PC-9 (cell line): ENCODE measurements around the gene PPM1F. TPM values are rescaled to one million over a fixed set of nuclear protein-coding genes. Genes with fewer than 3 reads are reported as not detected.

Experiments used
- BruUV-seq: library from RNA; stranded (reverse); fragments of 400-500 nt; replicated peaks from 2 replicates; lab custom pipeline; 2021; lab: Mats Ljungman, UMichigan
- CTCF ChIA-PET: fragments of 300-600 bp; sonication (Branson Sonifier 250); formaldehyde crosslinking; loops from one replicate; lab custom pipeline; 2022; ENCODE audit warnings: antibody characterized with exemption; lab: Charles Lee
- POLR2A ChIA-PET: fragments of 300-600 bp; sonication (Branson Sonifier 250); formaldehyde crosslinking; loops from one replicate; lab custom pipeline; 2022; ENCODE audit warnings: antibody characterized with exemption; ENCODE audit not compliant: unreplicated experiment; lab: Charles Lee
- DNase-seq, 2 experiments: peaks; one replicate each; pipeline versions ENCODE4 v3.0.0 to v3.0.0-alpha.2; 2015 to 2022; ENCODE audit warnings: mixed read lengths in 1 of 2
- H2AFZ ChIP-seq: fragments of 200-600 bp; sonication (generic); 2 replicates; pipeline ENCODE4 v1.8.1; 2017; ENCODE audit warnings: antibody characterized with exemption
- H3F3A ChIP-seq: fragments of 200-600 bp; sonication (generic); 2 replicates; pipeline ENCODE4 v1.8.1; 2017; ENCODE audit warnings: antibody characterized with exemption, mild to moderate bottlenecking, low read depth; ENCODE audit not compliant: insufficient read depth
- H3K27ac ChIP-seq: fragments of 200-600 bp; sonication (generic); 2 replicates; pipeline ENCODE4 v1.6.1; 2016; ENCODE audit warnings: mixed run types
- H3K27me3 ChIP-seq: fragments of 200-600 bp; sonication (generic); 2 replicates; pipeline ENCODE4 v1.6.1; 2016; ENCODE audit warnings: low read depth, mixed run types; ENCODE audit not compliant: insufficient read depth
- H3K36me3 ChIP-seq: fragments of 200-600 bp; sonication (generic); 2 replicates; pipeline ENCODE4 v1.6.1; 2016; ENCODE audit warnings: low read depth, mixed run types
- H3K4me1 ChIP-seq: fragments of 200-600 bp; sonication (generic); replicated peaks from 2 replicates; pipeline ENCODE4 v1.6.1; 2016; ENCODE audit warnings: mixed run types; ENCODE audit not compliant: insufficient read depth
- H3K4me2 ChIP-seq: fragments of 200-600 bp; sonication (generic); 2 replicates; pipeline ENCODE4 v1.6.1; 2017; ENCODE audit warnings: mixed run types
- H3K4me3 ChIP-seq: fragments of 200-600 bp; sonication (generic); 2 replicates; pipeline ENCODE4 v1.6.1; 2016; ENCODE audit warnings: mixed run types
- H3K79me2 ChIP-seq: fragments of 200-600 bp; sonication (generic); 2 replicates; pipeline ENCODE4 v1.6.1; 2017; ENCODE audit warnings: low read depth, mixed run types
- H3K9me2 ChIP-seq: fragments of 200-600 bp; sonication (generic); 2 replicates; pipeline ENCODE4 v1.8.1; 2017; ENCODE audit warnings: mild to moderate bottlenecking; ENCODE audit not compliant: insufficient read depth
- H3K9me3 ChIP-seq: fragments of 200-600 bp; sonication (generic); 2 replicates; pipeline ENCODE4 v1.8.1; 2016; ENCODE audit warnings: low read depth; ENCODE audit not compliant: insufficient read depth
- H4K20me1 ChIP-seq: fragments of 200-600 bp; sonication (generic); 2 replicates; pipeline ENCODE4 v1.8.1; 2017; ENCODE audit not compliant: insufficient read depth
- CTCF ChIP-seq: fragments of 200-600 bp; sonication (generic); conservative IDR thresholded peaks from 2 replicates; pipeline ENCODE4 v1.6.1; 2017; ENCODE audit warnings: mixed run types, antibody characterized with exemption, mild to moderate bottlenecking, moderate library complexity
- EZH2 ChIP-seq: fragments of 200-600 bp; sonication (generic); IDR thresholded peaks from 2 replicates; pipeline ENCODE4 v1.8.0; 2017; ENCODE audit warnings: antibody characterized with exemption, low read depth
- intact Hi-C: fragments of 100-400 bp; cut with micrococcal nuclease; formaldehyde crosslinking; loops from one replicate; pipeline ENCODE4 v1.10.0; 2022; ENCODE audit not compliant: unreplicated experiment
- total RNA-seq: library from RNA; stranded (reverse); gene quantifications from 2 replicates; pipeline ENCODE4 v1.2.3, GENCODE V29; 2021

The PPM1F gene
- total RNA-seq, 1 experiment from 2014 or later: 20.6 TPM

DNA sequence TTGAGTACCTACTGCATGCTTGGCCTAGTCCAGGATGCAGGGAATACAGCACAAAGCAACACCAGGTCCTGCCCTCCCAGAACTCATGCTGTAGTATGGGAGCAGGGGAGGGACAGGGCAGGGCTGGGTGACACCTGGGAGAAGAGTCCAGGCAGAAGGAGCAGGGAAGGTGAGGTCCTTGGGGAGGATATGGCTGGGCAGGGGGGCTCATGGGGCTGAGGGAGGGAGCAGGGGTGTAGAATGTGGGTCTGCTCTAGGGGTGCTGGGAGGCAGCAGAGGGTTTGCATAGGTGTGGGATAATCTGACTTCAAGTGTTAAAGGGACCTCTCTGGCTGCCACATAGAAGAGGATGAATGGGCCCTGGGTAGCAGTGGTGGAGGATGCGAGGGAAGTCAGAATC lies 25.2 kb upstream of the PPM1F start:
- Histone ChIP-seq H3K36me3 (no peaks in the 10 kb centered on the region), H3K27me3 (no peaks in the 10 kb centered on the region), H3K9me3 (no peaks in the 10 kb centered on the region), H3K27ac (no peak overlapping the region), H3K4me2 (no peak overlapping the region), H3K79me2 (peaks cover 20% of the 10 kb centered on the region), H3K4me1 (no peaks in the 10 kb centered on the region), H3K4me3 (no peak overlapping the region), H4K20me1 (no peaks in the 10 kb centered on the region), H3K9me2 (no peaks in the 10 kb centered on the region), H2AFZ (no peak overlapping the region), H3F3A (no peaks in the 10 kb centered on the region)
- ChIA-PET POLR2A (no interaction called here), CTCF (no interaction called here)
- TF ChIP-seq CTCF (no peak), EZH2 (no peak)
- no peak for DNase-seq
- no TSS peak for BruUV-seq
- intact Hi-C loops: no loop called here

- no peak overlapping the region for H2AFZ ChIP-seq
- no peaks in the 10 kb centered on the region for H3K9me2 ChIP-seq
- intact Hi-C loops: no loop called here
- ChIA-PET CTCF (no interaction called here), POLR2A (no interaction called here)
- no TSS peak for BruUV-seq
- no peak for DNase-seq
- H3K36me3 ChIP-seq: no peaks in the 10 kb centered on the region
- H3K9me3 ChIP-seq: no peaks in the 10 kb centered on the region
- no peak for TF ChIP-seq CTCF
- H3K79me2 ChIP-seq: peaks cover 4% of the 10 kb centered on the region; the same call in 1 of the 2 replicates
- no peaks in the 10 kb centered on the region for H4K20me1 ChIP-seq
- H3K4me3 ChIP-seq: no peak overlapping the region
- no peaks in the 10 kb centered on the region for H3F3A ChIP-seq
- H3K4me1 ChIP-seq: no peaks in the 10 kb centered on the region
- H3K27me3 ChIP-seq: no peaks in the 10 kb centered on the region
- H3K4me2 ChIP-seq: no peak overlapping the region
- H3K27ac ChIP-seq: no peak overlapping the region
These were observed 23.3 kb upstream of the PPM1F start for GRCh38 chr22:21975854-21976345.

- no peaks in the 10 kb centered on the region for H4K20me1 ChIP-seq
- H3K4me1 ChIP-seq: no peaks in the 10 kb centered on the region
- no peaks in the 10 kb centered on the region for H3F3A ChIP-seq
- H3K27ac ChIP-seq: no peak overlapping the region
- no peaks in the 10 kb centered on the region for H3K9me3 ChIP-seq
- H3K4me3 ChIP-seq: no peak overlapping the region
- ChIA-PET CTCF (no interaction called here), POLR2A (no interaction called here)
- H3K36me3 ChIP-seq: no peaks in the 10 kb centered on the region
- H2AFZ ChIP-seq: no peak overlapping the region
- no peak for TF ChIP-seq CTCF
- TF ChIP-seq EZH2: no peak
- no peaks in the 10 kb centered on the region for H3K79me2 ChIP-seq
- H3K27me3 ChIP-seq: no peaks in the 10 kb centered on the region
- BruUV-seq: no TSS peak
- intact Hi-C loops: no loop called here
- DNase-seq: no peak
- H3K4me2 ChIP-seq: no peak overlapping the region
- no peaks in the 10 kb centered on the region for H3K9me2 ChIP-seq
These were observed 22.6 kb upstream of the PPM1F start for GRCh38 chr22:21975273-21975672.
